CD8-positive, alpha-beta memory T cell (primary cell): ENCODE results near the gene NEB. TPM values are rescaled to one million over a fixed set of nuclear protein-coding genes. Genes with fewer than 3 reads are reported as not detected.
"Not testable (repeated sequence)": the region's sequence is repeated elsewhere in the genome, so short reads cannot be mapped to it uniquely, and the experiment has no call there.

Experiments used
- CTCF ChIA-PET: fragments of 350-600 bp; sonication (Branson Sonifier 250); formaldehyde crosslinking; loops from one replicate; lab custom pipeline; 2021; ENCODE audit warnings: antibody characterized with exemption; lab: Charles Lee
- POLR2A ChIA-PET: fragments of 350-600 bp; sonication (Branson Sonifier 250); formaldehyde crosslinking; loops from one replicate; lab custom pipeline; 2021; ENCODE audit warnings: antibody characterized with exemption; lab: Charles Lee
- DNase-seq, 5 donors: peaks; one replicate each; pipeline versions ENCODE4 v3.0.0 to v3.0.0-alpha.2; 2020 to 2022; ENCODE audit warnings: mixed read lengths in 1 of 5
- H3K27ac ChIP-seq: one replicate; pipeline ENCODE4 v1.7.0; 2013; ENCODE audit warnings: low read depth, mild to moderate bottlenecking, low read length, moderate library complexity
- H3K27me3 ChIP-seq: 2 replicates; pipeline ENCODE4 v1.7.0; 2013; ENCODE audit warnings: low read length, mild to moderate bottlenecking; ENCODE audit not compliant: insufficient read depth, poor library complexity, severe bottlenecking
- H3K36me3 ChIP-seq: 2 replicates; pipeline ENCODE4 v1.7.0; 2013; ENCODE audit warnings: mild to moderate bottlenecking, low read length, moderate library complexity; ENCODE audit not compliant: insufficient read depth
- H3K4me1 ChIP-seq: 2 replicates; pipeline ENCODE4 v1.7.0; 2013; ENCODE audit warnings: mild to moderate bottlenecking, low read length, moderate library complexity; ENCODE audit not compliant: insufficient read depth
- H3K4me3 ChIP-seq: 2 replicates; pipeline ENCODE4 v1.7.0; 2013; ENCODE audit warnings: mild to moderate bottlenecking, low read length
- H3K9me3 ChIP-seq: 2 replicates; pipeline ENCODE4 v1.7.0; 2013; ENCODE audit warnings: mild to moderate bottlenecking, low read length
- H3K27ac Mint-ChIP-seq, 8 donors: one replicate each; pipeline ENCODE4 v1.8.0; 2020 to 2021; ENCODE audit warnings: mixed read lengths in 8 of 8, mild to moderate bottlenecking in 6 of 8, inconsistent platforms in 3 of 8, moderate library complexity in 3 of 8
- H3K27me3 Mint-ChIP-seq, 2 donors: one replicate each; pipeline ENCODE4 v1.8.0; 2020 to 2021; ENCODE audit warnings: mixed read lengths in 2 of 2, mild to moderate bottlenecking in 1 of 2, moderate library complexity in 1 of 2
- H3K36me3 Mint-ChIP-seq, 3 donors: one replicate each; pipeline ENCODE4 v1.8.0; 2020 to 2021; ENCODE audit warnings: mixed read lengths in 3 of 3, inconsistent platforms in 1 of 3, mild to moderate bottlenecking in 1 of 3
- H3K4me1 Mint-ChIP-seq, 3 donors: one replicate each; pipeline ENCODE4 v1.8.0; 2020 to 2021; ENCODE audit warnings: mixed read lengths in 3 of 3, inconsistent platforms in 1 of 3, mild to moderate bottlenecking in 1 of 3
- H3K4me3 Mint-ChIP-seq, 7 donors: one replicate each; pipeline ENCODE4 v1.8.0; 2020 to 2021; ENCODE audit warnings: mixed read lengths in 7 of 7, mild to moderate bottlenecking in 6 of 7, moderate library complexity in 4 of 7, inconsistent platforms in 2 of 7
- H3K9me3 Mint-ChIP-seq, 5 donors: one replicate each; pipeline ENCODE4 v1.8.0; 2020 to 2022; ENCODE audit warnings: mixed read lengths in 5 of 5, mild to moderate bottlenecking in 3 of 5, moderate library complexity in 2 of 5, inconsistent platforms in 1 of 5
- polyA plus RNA-seq: library from polyadenylated mRNA; unstranded; fragments of 300-500 nt; fragmentation: Illumina TruSeq; gene quantifications from one replicate; pipeline ENCODE4 v1.2.3, GENCODE V29; 2021
- total RNA-seq, 2 experiments: library from RNA; stranded (reverse); gene quantifications; one replicate each; pipeline ENCODE4 v1.2.3, GENCODE V29; 2021

Gene NEB
- total and polyA plus RNA-seq, 3 experiments from 2014 or later: 0.10 to 0.31 (median 0.29) TPM

GRCh38 chr2:151654085-151654484 lies 80.2 kb downstream of the NEB start:
- H3K27ac Mint-ChIP-seq: no peak overlapping the region
- ChIA-PET POLR2A (no interaction called here), CTCF (no interaction called here)
- Histone ChIP-seq H3K4me1 (no peaks in the 10 kb centered on the region), H3K9me3 (no peaks in the 10 kb centered on the region), H3K27me3 (no peaks in the 10 kb centered on the region), H3K4me3 (no peak overlapping the region), H3K27ac (no peak overlapping the region), H3K36me3 (no peaks in the 10 kb centered on the region)
- H3K36me3 Mint-ChIP-seq: peaks cover 0 to 11% (median 4%) of the 10 kb centered on the region in 3 donors
- DNase-seq: no peak
- no peaks in the 10 kb centered on the region for H3K4me1 Mint-ChIP-seq
- no peaks in the 10 kb centered on the region for H3K9me3 Mint-ChIP-seq
- H3K4me3 Mint-ChIP-seq: no peak overlapping the region
- H3K27me3 Mint-ChIP-seq: peaks cover 3 to 18% of the 10 kb centered on the region in 2 donors

- H3K27me3 Mint-ChIP-seq: peaks cover 0 to 7% of the 10 kb centered on the region in 2 donors
- H3K4me3 ChIP-seq: no peak overlapping the region
Measured at GRCh38 chr2:151651274-151651673, 83.0 kb downstream of the NEB start.

GRCh38 chr2:151650456-151650855 lies 83.8 kb downstream of the NEB start:
- H3K27me3 ChIP-seq: no peaks in the 10 kb centered on the region
- H3K27me3 Mint-ChIP-seq: peaks cover 0 to 3% of the 10 kb centered on the region in 2 donors
- peaks cover 2 to 6% (median 5%) of the 10 kb centered on the region in 5 donors for H3K9me3 Mint-ChIP-seq
- H3K4me3 ChIP-seq: no peak overlapping the region
- no peaks in the 10 kb centered on the region for H3K9me3 ChIP-seq
- H3K36me3 Mint-ChIP-seq: peaks cover 0 to 5% (median 2%) of the 10 kb centered on the region in 3 donors
- no peaks in the 10 kb centered on the region for H3K4me1 Mint-ChIP-seq
- no peak overlapping the region for H3K27ac Mint-ChIP-seq
- H3K4me1 ChIP-seq: peaks cover 4% of the 10 kb centered on the region
- ChIA-PET POLR2A (interaction anchor here (0.6 kb wide), 1 partner anchor 39 kb away, joined by 8 read pairs; no protein-coding TSS in a partner anchor), CTCF (no interaction called here)
- DNase-seq: no peak
- H3K4me3 Mint-ChIP-seq: no peak overlapping the region
- no peaks in the 10 kb centered on the region for H3K36me3 ChIP-seq
- no peak overlapping the region for H3K27ac ChIP-seq

More at GRCh38 chr2:151651274-151651673, 83.0 kb downstream of the NEB start:
- peaks cover 2% of the 10 kb centered on the region for H3K4me1 ChIP-seq
- H3K4me3 Mint-ChIP-seq: no peak overlapping the region
- peaks cover 0 to 10% (median 2%) of the 10 kb centered on the region in 3 donors for H3K36me3 Mint-ChIP-seq
- H3K27me3 ChIP-seq: no peaks in the 10 kb centered on the region
- POLR2A ChIA-PET: no interaction called here
- CTCF ChIA-PET: no interaction called here
- no peaks in the 10 kb centered on the region for H3K9me3 ChIP-seq
- peaks cover 2 to 6% (median 5%) of the 10 kb centered on the region in 5 donors for H3K9me3 Mint-ChIP-seq
- DNase-seq: no peak
- no peak overlapping the region for H3K27ac Mint-ChIP-seq
- H3K36me3 ChIP-seq: no peaks in the 10 kb centered on the region
- H3K4me1 Mint-ChIP-seq: no peaks in the 10 kb centered on the region
- no peak overlapping the region for H3K27ac ChIP-seq

GRCh38 chr2:151649966-151650365 lies 84.3 kb downstream of the NEB start:
- Mint-ChIP-seq H3K27me3 (peaks cover 0 to 3% of the 10 kb centered on the region in 2 donors), H3K9me3 (peaks cover 2 to 6% (median 5%) of the 10 kb centered on the region in 5 donors), H3K27ac (no peak overlapping the region), H3K4me1 (no peaks in the 10 kb centered on the region), H3K4me3 (no peak overlapping the region), H3K36me3 (peaks cover 0 to 5% (median 2%) of the 10 kb centered on the region in 3 donors)
- no peak overlapping the region for H3K27ac ChIP-seq
- peaks cover 4% of the 10 kb centered on the region for H3K4me1 ChIP-seq
- POLR2A ChIA-PET: interaction anchor here (0.6 kb wide), 1 partner anchor 39 kb away, joined by 8 read pairs; no protein-coding TSS in a partner anchor
- no peaks in the 10 kb centered on the region for H3K36me3 ChIP-seq
- CTCF ChIA-PET: no interaction called here
- DNase-seq: no peak
- H3K9me3 ChIP-seq: no peaks in the 10 kb centered on the region
- no peaks in the 10 kb centered on the region for H3K27me3 ChIP-seq
- no peak overlapping the region for H3K4me3 ChIP-seq

- POLR2A ChIA-PET: no interaction called here
Measured at GRCh38 chr2:151649400-151649799, 84.9 kb downstream of the NEB start.

GRCh38 chr2:151646512-151646911 lies 87.8 kb downstream of the NEB start:
- H3K9me3 ChIP-seq, H3K27ac Mint-ChIP-seq, POLR2A ChIA-PET, H3K36me3 ChIP-seq, H3K27ac ChIP-seq, H3K4me3 Mint-ChIP-seq, H3K27me3 Mint-ChIP-seq, CTCF ChIA-PET, H3K9me3 Mint-ChIP-seq, H3K4me1 ChIP-seq, H3K36me3 Mint-ChIP-seq, H3K4me3 ChIP-seq, DNase-seq, H3K4me1 Mint-ChIP-seq, H3K27me3 ChIP-seq: not testable (repeated sequence)

More at GRCh38 chr2:151649400-151649799, 84.9 kb downstream of the NEB start:
- peaks cover 4% of the 10 kb centered on the region for H3K4me1 ChIP-seq
- peaks cover 2 to 6% (median 5%) of the 10 kb centered on the region in 5 donors for H3K9me3 Mint-ChIP-seq
- no peaks in the 10 kb centered on the region for H3K9me3 ChIP-seq
- H3K27me3 Mint-ChIP-seq: peaks cover 0 to 3% of the 10 kb centered on the region in 2 donors
- no peaks in the 10 kb centered on the region for H3K4me1 Mint-ChIP-seq
- H3K4me3 Mint-ChIP-seq: no peak overlapping the region
- no peak overlapping the region for H3K4me3 ChIP-seq
- no peak overlapping the region for H3K27ac ChIP-seq
- H3K36me3 Mint-ChIP-seq: peaks cover 0 to 5% (median 2%) of the 10 kb centered on the region in 3 donors
- CTCF ChIA-PET: no interaction called here
- H3K36me3 ChIP-seq: no peaks in the 10 kb centered on the region
- no peak for DNase-seq
- H3K27ac Mint-ChIP-seq: no peak overlapping the region
- H3K27me3 ChIP-seq: no peaks in the 10 kb centered on the region

GRCh38 chr2:151644580-151644979 lies 89.7 kb downstream of the NEB start:
- Histone ChIP-seq H3K9me3 (no peaks in the 10 kb centered on the region), H3K36me3 (no peaks in the 10 kb centered on the region), H3K4me1 (peaks cover 9% of the 10 kb centered on the region), H3K4me3 (no peak overlapping the region), H3K27me3 (no peaks in the 10 kb centered on the region), H3K27ac (no peak overlapping the region)
- Mint-ChIP-seq H3K36me3 (peaks cover 0 to 5% (median 2%) of the 10 kb centered on the region in 3 donors), H3K9me3 (peaks cover 2 to 6% (median 5%) of the 10 kb centered on the region in 5 donors), H3K4me1 (peaks cover 8 to 10% (median 8%) of the 10 kb centered on the region in 3 donors), H3K27me3 (no peaks in the 10 kb centered on the region), H3K4me3 (no peak overlapping the region), H3K27ac (no peak overlapping the region)
- ChIA-PET POLR2A (no interaction called here), CTCF (no interaction called here)
- DNase-seq: no peak

GRCh38 chr2:151641895-151642294 lies 92.4 kb downstream of the NEB start:
- H3K9me3 Mint-ChIP-seq, H3K36me3 Mint-ChIP-seq, CTCF ChIA-PET, DNase-seq, H3K27ac ChIP-seq, H3K9me3 ChIP-seq, H3K27ac Mint-ChIP-seq, H3K36me3 ChIP-seq, H3K4me3 Mint-ChIP-seq, H3K27me3 Mint-ChIP-seq, H3K27me3 ChIP-seq, POLR2A ChIA-PET, H3K4me3 ChIP-seq: not testable (repeated sequence)
- H3K4me1 ChIP-seq: peaks cover 36% of the 10 kb centered on the region
- peaks cover 35 to 36% (median 35%) of the 10 kb centered on the region in 3 donors for H3K4me1 Mint-ChIP-seq
